Neural progenitor cell (in vitro differentiated cells): ENCODE results near the gene MAP4K3. TPM values are rescaled to one million over a fixed set of nuclear protein-coding genes. Genes with fewer than 3 reads are reported as not detected.

Source experiments
- DNase-seq: peaks from one replicate; pipeline ENCODE4 v3.0.0-alpha.2; 2016; ENCODE audit warnings: low spot score
- H2AFZ ChIP-seq: fragments of 200-600 bp; sonication (generic); replicated peaks from 2 replicates; pipeline ENCODE4 v1.6.1; 2016; ENCODE audit warnings: antibody characterized with exemption
- H3F3A ChIP-seq: fragments of 200-600 bp; sonication (generic); 2 replicates; pipeline ENCODE4 v1.6.1; 2016; ENCODE audit warnings: antibody characterized with exemption, low read depth
- H3K27ac ChIP-seq: fragments of 200-600 bp; sonication (generic); 2 replicates; pipeline ENCODE4 v1.5.1; 2016; ENCODE audit warnings: mild to moderate bottlenecking
- H3K27me3 ChIP-seq: fragments of 200-600 bp; sonication (generic); 2 replicates; pipeline ENCODE4 v1.6.1; 2016; ENCODE audit warnings: mild to moderate bottlenecking, moderate library complexity
- H3K36me3 ChIP-seq: fragments of 200-600 bp; sonication (generic); 2 replicates; pipeline ENCODE4 v1.5.1; 2016
- H3K4me1 ChIP-seq: fragments of 200-600 bp; sonication (generic); 2 replicates; pipeline ENCODE4 v1.6.1; 2016; ENCODE audit warnings: mixed run types
- H3K4me2 ChIP-seq: fragments of 200-600 bp; sonication (generic); 2 replicates; pipeline ENCODE4 v1.6.1; 2016
- H3K4me3 ChIP-seq: fragments of 200-600 bp; sonication (generic); 2 replicates; pipeline ENCODE4 v1.5.1; 2016
- H3K79me2 ChIP-seq: fragments of 200-600 bp; sonication (generic); 2 replicates; pipeline ENCODE4 v1.6.1; 2016; ENCODE audit warnings: low read depth
- H3K9ac ChIP-seq: fragments of 200-600 bp; sonication (generic); 2 replicates; pipeline ENCODE4 v1.6.1; 2016
- H3K9me3 ChIP-seq: fragments of 200-600 bp; sonication (generic); 2 replicates; pipeline ENCODE4 v1.5.1; 2016; ENCODE audit warnings: low read depth
- H4K20me1 ChIP-seq: fragments of 200-600 bp; sonication (generic); 2 replicates; pipeline ENCODE4 v1.6.1; 2016; ENCODE audit warnings: low read depth
- H3K27ac Mint-ChIP-seq: 3 replicates; pipeline ENCODE4 v1.8.0; 2021; ENCODE audit warnings: mixed read lengths
- H3K27me3 Mint-ChIP-seq: 2 replicates; pipeline ENCODE4 v1.8.0; 2022; ENCODE audit warnings: low read depth, mild to moderate bottlenecking, inconsistent platforms, moderate library complexity, mixed read lengths; ENCODE audit not compliant: insufficient read depth
- H3K36me3 Mint-ChIP-seq: 3 replicates; pipeline ENCODE4 v1.8.0; 2021; ENCODE audit warnings: mixed read lengths
- H3K4me1 Mint-ChIP-seq: 3 replicates; pipeline ENCODE4 v1.8.0; 2021; ENCODE audit warnings: mixed read lengths
- H3K4me3 Mint-ChIP-seq: 3 replicates; pipeline ENCODE4 v1.8.0; 2021; ENCODE audit warnings: mild to moderate bottlenecking, moderate library complexity, mixed read lengths
- H3K9me3 Mint-ChIP-seq: 3 replicates; pipeline ENCODE4 v1.8.0; 2020; ENCODE audit warnings: mixed read lengths
- EZH2 ChIP-seq: fragments of 200-600 bp; sonication (generic); IDR thresholded peaks from 2 replicates; pipeline ENCODE4 v1.6.1; 2017; ENCODE audit warnings: antibody characterized with exemption, mild to moderate bottlenecking, moderate library complexity
- EZH2phosphoT487 ChIP-seq: fragments of 200-600 bp; sonication (generic); IDR thresholded peaks from 2 replicates; pipeline ENCODE4 v1.6.1; 2017; ENCODE audit warnings: antibody characterized with exemption
- total RNA-seq: library from RNA; depleted of rRNA; stranded (reverse); fragments of >200 nt; gene quantifications from 2 replicates; pipeline ENCODE4 v1.2.3, GENCODE V29; 2015; ENCODE audit warnings: low replicate concordance
- TF ChIP-seq, protein P1 (sequence below): fragments of 200-600 bp; sonication (generic); IDR thresholded peaks from 2 replicates; pipeline ENCODE4 v1.5.1; 2017; ENCODE audit warnings: antibody characterized with exemption, mild to moderate bottlenecking

MAP4K3 gene
- total RNA-seq, 1 donor from 2014 or later: 79.5 TPM

DNA sequence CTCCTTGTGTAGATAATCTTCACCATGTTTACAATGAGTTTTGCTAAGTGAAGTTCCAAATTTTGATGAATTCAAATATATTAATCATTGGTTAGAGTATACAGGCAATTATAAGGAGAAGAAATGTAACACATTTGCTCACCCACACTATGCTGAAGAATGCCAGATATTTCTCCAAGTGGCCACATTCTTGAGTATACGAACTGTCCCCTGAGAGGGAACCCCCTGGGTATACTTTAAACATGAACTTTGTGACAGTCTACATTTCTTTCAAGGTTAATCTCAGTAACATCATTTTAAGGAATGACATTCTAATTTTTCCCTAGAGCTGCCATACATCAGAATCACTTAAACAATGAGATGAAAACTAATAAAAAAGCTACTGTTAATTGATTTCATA, 153.5 kb downstream of the MAP4K3 start:
- Mint-ChIP-seq H3K27ac (no peak overlapping the region), H3K9me3 (no peaks in the 10 kb centered on the region)

DNA sequence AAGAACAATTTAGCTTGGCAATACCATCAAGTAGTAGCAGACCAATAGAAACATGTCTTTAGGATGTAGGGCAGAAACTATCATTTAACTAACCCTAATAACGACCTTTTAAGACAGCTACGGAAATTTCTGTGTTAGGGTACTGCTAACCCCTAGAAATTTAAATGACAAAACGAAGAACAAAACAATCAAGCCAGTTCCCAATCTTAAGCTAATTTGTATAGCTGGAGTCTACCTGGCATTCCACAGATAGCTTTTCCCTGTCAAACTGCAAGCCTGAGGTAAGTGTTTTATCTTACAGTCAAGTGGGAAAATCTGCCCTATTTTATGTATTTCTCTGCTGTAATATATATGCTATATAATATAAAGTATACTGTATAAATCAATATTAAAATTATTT, 155.7 kb downstream of the MAP4K3 start:
- H3K36me3 Mint-ChIP-seq: peaks cover 25% of the 10 kb centered on the region
- Histone ChIP-seq H4K20me1 (no peaks in the 10 kb centered on the region), H2AFZ (no peak overlapping the region), H3K27ac (no peak overlapping the region), H3K4me2 (no peak overlapping the region), H3K9me3 (no peaks in the 10 kb centered on the region), H3K4me3 (no peak overlapping the region), H3K27me3 (no peaks in the 10 kb centered on the region), H3K4me1 (no peaks in the 10 kb centered on the region), H3F3A (no peaks in the 10 kb centered on the region), H3K36me3 (peaks cover 8% of the 10 kb centered on the region), H3K9ac (no peak overlapping the region), H3K79me2 (no peaks in the 10 kb centered on the region)
- TF ChIP-seq, protein P1, sequence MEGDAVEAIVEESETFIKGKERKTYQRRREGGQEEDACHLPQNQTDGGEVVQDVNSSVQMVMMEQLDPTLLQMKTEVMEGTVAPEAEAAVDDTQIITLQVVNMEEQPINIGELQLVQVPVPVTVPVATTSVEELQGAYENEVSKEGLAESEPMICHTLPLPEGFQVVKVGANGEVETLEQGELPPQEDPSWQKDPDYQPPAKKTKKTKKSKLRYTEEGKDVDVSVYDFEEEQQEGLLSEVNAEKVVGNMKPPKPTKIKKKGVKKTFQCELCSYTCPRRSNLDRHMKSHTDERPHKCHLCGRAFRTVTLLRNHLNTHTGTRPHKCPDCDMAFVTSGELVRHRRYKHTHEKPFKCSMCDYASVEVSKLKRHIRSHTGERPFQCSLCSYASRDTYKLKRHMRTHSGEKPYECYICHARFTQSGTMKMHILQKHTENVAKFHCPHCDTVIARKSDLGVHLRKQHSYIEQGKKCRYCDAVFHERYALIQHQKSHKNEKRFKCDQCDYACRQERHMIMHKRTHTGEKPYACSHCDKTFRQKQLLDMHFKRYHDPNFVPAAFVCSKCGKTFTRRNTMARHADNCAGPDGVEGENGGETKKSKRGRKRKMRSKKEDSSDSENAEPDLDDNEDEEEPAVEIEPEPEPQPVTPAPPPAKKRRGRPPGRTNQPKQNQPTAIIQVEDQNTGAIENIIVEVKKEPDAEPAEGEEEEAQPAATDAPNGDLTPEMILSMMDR: no peak
- TF ChIP-seq EZH2 (no peak), EZH2phosphoT487 (no peak)
- no peak for DNase-seq
- H3K27me3 Mint-ChIP-seq: no peaks in the 10 kb centered on the region
- no peak overlapping the region for H3K27ac Mint-ChIP-seq
- no peaks in the 10 kb centered on the region for H3K9me3 Mint-ChIP-seq
- H3K4me1 Mint-ChIP-seq: no peaks in the 10 kb centered on the region
- no peak overlapping the region for H3K4me3 Mint-ChIP-seq

More for the DNA sequence above, 153.5 kb downstream of the MAP4K3 start:
- no peak overlapping the region for H3K27ac ChIP-seq
- no peak overlapping the region for H3K4me2 ChIP-seq
- H3F3A ChIP-seq: no peaks in the 10 kb centered on the region
- Mint-ChIP-seq H3K4me3 (no peak overlapping the region), H3K27me3 (no peaks in the 10 kb centered on the region), H3K36me3 (peaks cover 20% of the 10 kb centered on the region), H3K4me1 (no peaks in the 10 kb centered on the region)
- H3K36me3 ChIP-seq: peaks cover 12% of the 10 kb centered on the region
- no peak overlapping the region for H3K9ac ChIP-seq
- H3K4me3 ChIP-seq: no peak overlapping the region
- no peaks in the 10 kb centered on the region for H3K4me1 ChIP-seq
- no peaks in the 10 kb centered on the region for H4K20me1 ChIP-seq
- H2AFZ ChIP-seq: no peak overlapping the region
- TF ChIP-seq EZH2 (no peak), EZH2phosphoT487 (no peak)
- TF ChIP-seq, protein P1: no peak
- DNase-seq: no peak
- H3K27me3 ChIP-seq: no peaks in the 10 kb centered on the region
- H3K9me3 ChIP-seq: no peaks in the 10 kb centered on the region
- H3K79me2 ChIP-seq: no peaks in the 10 kb centered on the region

DNA sequence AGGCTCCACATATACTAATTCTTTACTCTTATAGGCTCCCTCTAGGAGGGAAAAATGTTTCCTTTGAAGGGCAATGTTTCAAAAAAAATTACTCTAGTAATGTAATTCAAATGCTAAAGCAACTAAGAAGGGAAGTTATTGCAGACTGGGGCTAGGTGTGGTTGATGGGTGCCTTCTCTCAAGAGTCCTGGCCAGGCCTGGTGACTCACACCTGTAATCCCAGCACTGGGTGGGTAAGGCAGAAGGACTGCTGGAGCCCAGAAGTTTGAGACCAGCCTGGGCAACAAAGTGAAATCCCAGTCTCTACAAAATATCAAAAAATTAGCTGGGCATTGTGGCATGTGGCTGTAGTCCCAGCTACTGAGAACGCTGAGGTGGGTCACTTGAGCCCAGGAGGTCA, 162.1 kb downstream of the MAP4K3 start:
- H3K79me2 ChIP-seq: no peaks in the 10 kb centered on the region
- H4K20me1 ChIP-seq: no peaks in the 10 kb centered on the region
- H3K27ac Mint-ChIP-seq: no peak overlapping the region
- no peaks in the 10 kb centered on the region for H3K4me1 ChIP-seq
- no peaks in the 10 kb centered on the region for H3K9me3 Mint-ChIP-seq
- H3K27me3 ChIP-seq: no peaks in the 10 kb centered on the region
- no peak for DNase-seq
- H3K36me3 Mint-ChIP-seq: peaks cover 32% of the 10 kb centered on the region
- no peak overlapping the region for H2AFZ ChIP-seq
- peaks cover 19% of the 10 kb centered on the region for H3K36me3 ChIP-seq
- no peaks in the 10 kb centered on the region for H3F3A ChIP-seq
- H3K4me1 Mint-ChIP-seq: no peaks in the 10 kb centered on the region
- no peak overlapping the region for H3K4me3 Mint-ChIP-seq
- no peaks in the 10 kb centered on the region for H3K9me3 ChIP-seq
- H3K9ac ChIP-seq: no peak overlapping the region
- H3K27ac ChIP-seq: no peak overlapping the region
- H3K4me2 ChIP-seq: no peak overlapping the region
- TF ChIP-seq, protein P1: no peak
- H3K4me3 ChIP-seq: no peak overlapping the region
- H3K27me3 Mint-ChIP-seq: no peaks in the 10 kb centered on the region
